GM08714 (cell line): Measurements from ENCODE around the gene TRIM10.

ENCODE experiments used
- H3K4me3 ChIP-seq: fragments of 200-500 bp; sonication (Bioruptor generic); 2 replicates; pipeline ENCODE4 v1.5.1; 2014; ENCODE audit warnings: mild to moderate bottlenecking, low read length, inconsistent platforms
- ZNF274 ChIP-seq: IDR thresholded peaks from 2 replicates; pipeline ENCODE4 v1.6.1; 2012; ENCODE audit warnings: mild to moderate bottlenecking, low read depth, low read length

TRIM10 gene

GRCh38 chr6:30112402-30112994 is 48.5 kb downstream of the TRIM10 start:
- no peak overlapping the region for H3K4me3 ChIP-seq
- no peak for TF ChIP-seq ZNF274

- no peak for TF ChIP-seq ZNF274
- no peak overlapping the region for H3K4me3 ChIP-seq
Measured at GRCh38 chr6:30111266-30111856, 49.6 kb downstream of the TRIM10 start.

GRCh38 chr6:30104661-30105060 is 56.4 kb downstream of the TRIM10 start:
- TF ChIP-seq ZNF274, result no peak
- H3K4me3 ChIP-seq, result no peak overlapping the region

- no peak for TF ChIP-seq ZNF274
- no peak overlapping the region; the same call in 1 of the 2 replicates for H3K4me3 ChIP-seq
Measured at GRCh38 chr6:30103872-30104179, 57.2 kb downstream of the TRIM10 start.

DNA sequence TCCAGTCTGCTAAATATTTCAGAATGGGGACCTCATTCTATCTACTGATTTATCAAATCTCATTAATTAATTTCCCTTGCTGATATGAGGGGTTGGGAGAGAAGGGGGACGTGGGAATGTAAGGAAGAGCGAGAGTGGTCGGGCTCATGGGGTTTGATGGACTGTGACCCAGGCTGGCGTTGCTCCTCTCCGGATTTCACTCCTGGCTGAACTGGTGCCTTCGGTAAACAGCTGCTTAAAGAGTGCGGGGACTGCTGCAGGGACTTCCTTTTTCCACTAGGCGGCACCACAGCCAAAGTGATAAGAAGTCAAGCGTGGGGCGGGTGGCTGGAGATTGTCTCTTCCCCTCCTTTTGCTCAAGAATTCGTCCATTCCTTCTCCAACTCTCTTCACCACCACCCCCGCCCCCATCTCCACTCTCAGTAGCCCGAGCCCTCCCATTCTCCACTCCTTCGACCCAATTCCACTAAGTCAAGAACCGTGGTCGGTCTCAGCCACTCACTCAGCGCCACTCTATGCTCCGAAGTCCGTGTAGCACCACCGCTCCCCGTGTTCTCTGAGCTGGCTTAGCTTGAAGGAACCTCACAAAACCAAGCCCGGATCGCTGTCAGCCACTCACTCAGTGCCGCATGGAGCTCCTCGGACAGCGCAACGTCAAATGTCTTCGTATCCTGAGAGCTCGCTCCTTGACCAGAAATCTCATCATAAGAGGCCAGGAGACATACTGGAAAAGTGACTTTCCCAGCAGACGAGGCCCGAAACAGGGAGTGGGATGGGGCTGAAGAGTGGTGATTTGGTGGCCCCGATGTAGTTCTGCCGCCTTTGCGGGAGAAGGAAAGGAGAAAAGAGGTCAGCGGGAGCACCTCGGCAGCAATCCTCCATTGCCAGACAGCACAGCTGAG is 57.8 kb downstream of the TRIM10 start:
- TF ChIP-seq ZNF274, result no peak
- H3K4me3 ChIP-seq, result peak overlapping the region; percentile 18; the same call in 1 of the 2 replicates

GRCh38 chr6:30102414-30102969 is 58.5 kb downstream of the TRIM10 start:
- no peak overlapping the region for H3K4me3 ChIP-seq
- no peak for TF ChIP-seq ZNF274
